A549 (cell line): ENCODE data around the gene TCF12. TPM values are rescaled to one million over a fixed set of nuclear protein-coding genes. Genes with fewer than 3 reads are reported as not detected.

ENCODE experiments used
- ATAC-seq, 2 experiments: fragments of 200-7000 bp in 1 of 2; fragments of >200 bp in 1 of 2; cut with Nextera tagmentation in 1 of 2; cut with Tn5 transposase in 1 of 2; 3 replicates each; pipeline versions ENCODE4 v1.8.0 to v1.9.1; 2018 to 2020; ENCODE audit warnings: mild to moderate bottlenecking in 1 of 2, moderate library complexity in 1 of 2
- CTCF ChIA-PET: fragments of 300-600 bp; sonication (Branson Sonifier 250); formaldehyde crosslinking; extraction: SDS; loops from one replicate; lab custom pipeline; 2021; ENCODE audit warnings: antibody characterized with exemption, inconsistent platforms; lab: Yijun Ruan, JAX
- POLR2A ChIA-PET: fragments of 350-600 bp; formaldehyde crosslinking; extraction: SDS; loops from one replicate; lab custom pipeline; 2021; ENCODE audit warnings: antibody characterized with exemption, inconsistent platforms; lab: Yijun Ruan, JAX
- DNase-seq, 2 experiments: peaks; one replicate each; pipeline versions ENCODE4 v3.0.0 to v3.0.0-alpha.2; 2011 to 2016; ENCODE audit warnings: low read depth in 1 of 2, low spot score in 1 of 2
- FAIRE-seq: peaks from 2 replicates; lab custom pipeline; 2011; peaks lifted over from hg19 to GRCh38; lab: Jason Lieb, UNC
- H3K27ac ChIP-seq, 2 experiments: fragments of >200 bp; sonication (Bioruptor Twin); formaldehyde crosslinking; 3 replicates each; pipeline ENCODE4 v1.5.1; 2016 to 2017
- H3K4me1 ChIP-seq: fragments of >200 bp; sonication (Bioruptor Twin); formaldehyde crosslinking; 3 replicates; pipeline ENCODE4 v1.6.1; 2016
- H3K4me2 ChIP-seq: fragments of >200 bp; sonication (Bioruptor Twin); formaldehyde crosslinking; 3 replicates; pipeline ENCODE4 v1.6.1; 2016
- H3K4me3 ChIP-seq: fragments of >200 bp; sonication (Bioruptor Twin); formaldehyde crosslinking; 3 replicates; pipeline ENCODE4 v1.5.1; 2016
- H3K9me3 ChIP-seq: fragments of >200 bp; sonication (Bioruptor Twin); formaldehyde crosslinking; 3 replicates; pipeline ENCODE4 v1.6.1; 2016
- CBX2 ChIP-seq: fragments of 200-600 bp; sonication (generic); IDR thresholded peaks from 2 replicates; pipeline ENCODE4 v1.6.1; 2016; ENCODE audit warnings: low read depth, mild to moderate bottlenecking, borderline replicate concordance
- CEBPB ChIP-seq, 2 experiments: fragments of >200 bp in 1 of 2; sonication (Bioruptor Twin) in 1 of 2; formaldehyde crosslinking in 1 of 2; IDR thresholded peaks; 2 replicates each; pipeline ENCODE4 v1.6.1; 2012 to 2016
- EHMT2 ChIP-seq: fragments of 200-600 bp; sonication (generic); IDR thresholded peaks from 2 replicates; pipeline ENCODE4 v1.6.1; 2016; ENCODE audit warnings: antibody characterized with exemption, low read depth, mild to moderate bottlenecking, moderate library complexity
- FOSB ChIP-seq: fragments of 250-450 bp; sonication (Bioruptor Pico); IDR thresholded peaks from 2 replicates; pipeline ENCODE4 v1.5.0; 2020; ENCODE audit warnings: mild to moderate bottlenecking, moderate library complexity
- HOXA7 ChIP-seq: fragments of 250-450 bp; sonication (Bioruptor Pico); IDR thresholded peaks from 2 replicates; pipeline ENCODE4 v1.5.0; 2020; ENCODE audit warnings: mild to moderate bottlenecking, moderate library complexity
- JUNB ChIP-seq: fragments of >200 bp; sonication (Bioruptor Twin); formaldehyde crosslinking; IDR thresholded peaks from 2 replicates; pipeline ENCODE4 v1.6.1; 2016
- KDM5A ChIP-seq: fragments of 200-600 bp; sonication (generic); IDR thresholded peaks from 2 replicates; pipeline ENCODE4 v1.6.1; 2016; ENCODE audit warnings: antibody characterized with exemption, mild to moderate bottlenecking
- PHF8 ChIP-seq: fragments of 200-600 bp; sonication (generic); IDR thresholded peaks from 2 replicates; pipeline ENCODE4 v1.6.1; 2016; ENCODE audit warnings: low read depth, mild to moderate bottlenecking, antibody characterized with exemption, moderate library complexity, borderline replicate concordance
- RAD21 ChIP-seq, 2 experiments: fragments of >200 bp in 1 of 2; sonication (Bioruptor Twin) in 1 of 2; formaldehyde crosslinking in 1 of 2; IDR thresholded peaks in 1 of 2; conservative IDR thresholded peaks in 1 of 2; 2 replicates in 1 of 2; 3 replicates in 1 of 2; pipeline ENCODE4 v1.6.1; 2012 to 2018; ENCODE audit warnings: inconsistent platforms in 1 of 2
- RARB ChIP-seq: fragments of 250-450 bp; sonication (Bioruptor Pico); IDR thresholded peaks from 2 replicates; pipeline ENCODE4 v1.8.0; 2021; ENCODE audit warnings: mild to moderate bottlenecking, moderate library complexity
- RFX5 ChIP-seq: fragments of 450-650 bp; IDR thresholded peaks from 2 replicates; pipeline ENCODE4 v1.7.1; 2014; ENCODE audit warnings: antibody characterized with exemption, mild to moderate bottlenecking, moderate library complexity
- RNF2 ChIP-seq: fragments of 200-600 bp; sonication (generic); IDR thresholded peaks from 2 replicates; pipeline ENCODE4 v1.6.1; 2016; ENCODE audit warnings: low read depth, mild to moderate bottlenecking, antibody characterized with exemption, moderate library complexity, borderline replicate concordance
- SMC3 ChIP-seq: fragments of >200 bp; sonication (Bioruptor Twin); formaldehyde crosslinking; IDR thresholded peaks from 3 replicates; pipeline ENCODE4 v1.6.1; 2018; ENCODE audit warnings: inconsistent platforms
- ZSCAN20 ChIP-seq: fragments of 250-450 bp; sonication (Bioruptor Pico); IDR thresholded peaks from 2 replicates; pipeline ENCODE4 v1.8.0; 2022; ENCODE audit warnings: mild to moderate bottlenecking, moderate library complexity
- WGBS: methylation state at CpG from one replicate; pipeline ENCODE4 v1.1.6; 2017; ENCODE audit errors: missing lambda C conversion rate; 5-methylcytosine and 5-hydroxymethylcytosine counted together
- polyA plus RNA-seq, 4 experiments: library from polyadenylated mRNA; depleted of rRNA in 3 of 4; stranded (reverse); fragments of >200 nt; fragmentation: RNase III in 1 of 4; extraction: RNeasy Plus Mini Kit Qiagen cat#74134 plus additional on column Dnase treatment in 1 of 4; gene quantifications; 2 replicates in 3 of 4; 3 replicates in 1 of 4; pipeline ENCODE4 v1.2.3, GENCODE V29; 2011 to 2017
- TF ChIP-seq, protein P1 (sequence below): fragments of >200 bp; sonication (Bioruptor Twin); formaldehyde crosslinking; IDR thresholded peaks from 2 replicates; pipeline ENCODE4 v1.6.1; 2016
- TF ChIP-seq, protein P2 (sequence below): IDR thresholded peaks from 2 replicates; pipeline ENCODE4 v1.6.1; 2012; ENCODE audit warnings: low read depth, borderline replicate concordance
- TF ChIP-seq, protein P3 (sequence below): fragments of 150-350 bp; IDR thresholded peaks from 2 replicates; pipeline ENCODE4 v1.6.1; 2014; ENCODE audit warnings: low read depth, mild to moderate bottlenecking, low read length

The TCF12 gene
- polyA plus RNA-seq, 2 of the 4 experiments (the other 2 are of a cell fraction), result 36.3 to 121 TPM

DNA sequence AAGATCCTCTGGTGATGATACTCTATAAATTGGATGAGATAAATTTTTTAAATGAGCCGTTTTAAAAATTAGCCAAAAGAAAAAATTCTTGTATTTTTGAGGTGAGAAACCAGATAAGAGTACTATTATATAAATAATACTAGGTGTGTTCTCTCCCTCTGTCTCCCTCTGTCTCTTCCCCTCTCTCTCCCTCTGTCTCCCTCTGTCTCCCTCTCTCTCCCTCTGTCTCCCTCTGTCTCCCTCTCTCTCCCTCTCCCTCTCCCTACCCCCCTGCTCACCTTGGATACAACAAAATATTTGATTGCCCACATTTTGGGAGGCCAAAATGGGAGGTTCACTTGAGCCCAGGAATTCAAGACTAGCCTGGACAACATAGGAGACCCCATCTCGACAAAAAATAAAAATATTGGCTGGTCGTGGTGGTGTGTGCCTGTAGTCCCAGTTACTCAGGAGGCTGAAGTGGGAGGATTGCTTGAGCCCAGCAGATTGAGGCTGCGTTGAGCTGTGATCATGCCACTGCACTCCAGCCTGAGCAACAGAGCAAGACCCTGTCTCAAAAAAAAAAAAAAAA is 168.5 kb downstream of the TCF12 start:
- Histone ChIP-seq H3K27ac (no peak overlapping the region), H3K4me1 (peaks cover 14% of the 10 kb centered on the region), H3K4me2 (no peak overlapping the region), H3K4me3 (no peak overlapping the region), H3K9me3 (no peaks in the 10 kb centered on the region)
- no peak for TF ChIP-seq JUNB
- no peak for TF ChIP-seq EHMT2
- TF ChIP-seq, protein P1, sequence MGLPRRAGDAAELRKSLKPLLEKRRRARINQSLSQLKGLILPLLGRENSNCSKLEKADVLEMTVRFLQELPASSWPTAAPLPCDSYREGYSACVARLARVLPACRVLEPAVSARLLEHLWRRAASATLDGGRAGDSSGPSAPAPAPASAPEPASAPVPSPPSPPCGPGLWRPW, result no peak
- no peak for TF ChIP-seq SMC3
- no peak for TF ChIP-seq HOXA7
- TF ChIP-seq KDM5A, result no peak
- TF ChIP-seq FOSB (CRISPR knock-in tag), result no peak
- CTCF ChIA-PET, result no interaction called here
- DNase-seq, result no peak
- WGBS, result 95% methylated on average over 4 of the region's 4 CpGs
- POLR2A ChIA-PET, result no interaction called here
- no peak for ATAC-seq
- FAIRE-seq, result no peak

DNA sequence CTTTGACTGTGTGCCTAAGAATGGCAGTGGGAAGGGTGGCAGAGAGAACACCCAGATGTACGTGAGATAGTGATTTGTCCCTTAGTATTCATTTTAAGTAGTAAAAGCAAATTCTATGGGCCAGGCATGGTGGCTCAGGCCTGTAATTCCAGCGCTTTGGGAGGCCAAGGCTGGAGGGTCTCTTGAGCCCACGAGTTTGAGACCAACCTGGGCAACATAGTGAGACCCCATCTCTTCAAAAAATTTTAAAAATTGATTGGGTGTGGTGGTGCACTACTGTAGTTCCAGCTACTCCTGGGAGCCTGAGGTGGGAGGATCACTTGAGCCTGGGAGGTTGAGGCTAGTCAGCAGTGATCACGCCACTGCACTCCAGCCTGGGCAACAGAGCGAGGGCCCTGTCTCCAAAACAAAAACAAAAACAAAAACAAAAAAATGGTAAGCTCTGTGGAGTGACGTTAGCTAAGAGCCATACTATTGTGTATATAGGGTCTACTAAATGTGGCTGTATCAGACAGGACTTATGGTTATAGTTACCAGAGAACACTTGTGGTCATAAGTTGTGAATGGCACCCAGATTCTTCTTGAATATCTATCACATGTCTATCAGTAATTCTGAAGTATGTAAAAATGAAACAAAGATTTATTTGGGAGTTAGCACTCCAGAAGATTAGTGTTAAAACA is 171.5 kb downstream of the TCF12 start:
- POLR2A ChIA-PET, result no interaction called here
- CTCF ChIA-PET, result no interaction called here
- Histone ChIP-seq H3K4me2 (no peak overlapping the region), H3K4me3 (no peak overlapping the region), H3K9me3 (no peaks in the 10 kb centered on the region), H3K4me1 (peaks cover 6% of the 10 kb centered on the region; the same call in 2 of the 3 replicates), H3K27ac (no peak overlapping the region)
- ATAC-seq (no peak), DNase-seq (no peak), FAIRE-seq (no peak)
- 86% methylated on average over 6 of the region's 6 CpGs for WGBS
- TF ChIP-seq RARB (CRISPR knock-in tag) (no peak), RAD21 (conservative IDR thresholded peaks at IDR 0.05 in 1 of 2, IDR thresholded peaks at IDR 0.05 in 1 of 2) (no peak), RFX5 (no peak), CEBPB (IDR thresholded peaks at IDR 0.05) (no peak), ZSCAN20 (CRISPR knock-in tag) (no peak), CBX2 (no peak), FOSB (CRISPR knock-in tag) (no peak), PHF8 (no peak)
- TF ChIP-seq, protein P2, sequence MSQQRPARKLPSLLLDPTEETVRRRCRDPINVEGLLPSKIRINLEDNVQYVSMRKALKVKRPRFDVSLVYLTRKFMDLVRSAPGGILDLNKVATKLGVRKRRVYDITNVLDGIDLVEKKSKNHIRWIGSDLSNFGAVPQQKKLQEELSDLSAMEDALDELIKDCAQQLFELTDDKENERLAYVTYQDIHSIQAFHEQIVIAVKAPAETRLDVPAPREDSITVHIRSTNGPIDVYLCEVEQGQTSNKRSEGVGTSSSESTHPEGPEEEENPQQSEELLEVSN, result no peak
- TF ChIP-seq, protein P3, sequence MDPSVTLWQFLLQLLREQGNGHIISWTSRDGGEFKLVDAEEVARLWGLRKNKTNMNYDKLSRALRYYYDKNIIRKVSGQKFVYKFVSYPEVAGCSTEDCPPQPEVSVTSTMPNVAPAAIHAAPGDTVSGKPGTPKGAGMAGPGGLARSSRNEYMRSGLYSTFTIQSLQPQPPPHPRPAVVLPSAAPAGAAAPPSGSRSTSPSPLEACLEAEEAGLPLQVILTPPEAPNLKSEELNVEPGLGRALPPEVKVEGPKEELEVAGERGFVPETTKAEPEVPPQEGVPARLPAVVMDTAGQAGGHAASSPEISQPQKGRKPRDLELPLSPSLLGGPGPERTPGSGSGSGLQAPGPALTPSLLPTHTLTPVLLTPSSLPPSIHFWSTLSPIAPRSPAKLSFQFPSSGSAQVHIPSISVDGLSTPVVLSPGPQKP, result no peak

DNA sequence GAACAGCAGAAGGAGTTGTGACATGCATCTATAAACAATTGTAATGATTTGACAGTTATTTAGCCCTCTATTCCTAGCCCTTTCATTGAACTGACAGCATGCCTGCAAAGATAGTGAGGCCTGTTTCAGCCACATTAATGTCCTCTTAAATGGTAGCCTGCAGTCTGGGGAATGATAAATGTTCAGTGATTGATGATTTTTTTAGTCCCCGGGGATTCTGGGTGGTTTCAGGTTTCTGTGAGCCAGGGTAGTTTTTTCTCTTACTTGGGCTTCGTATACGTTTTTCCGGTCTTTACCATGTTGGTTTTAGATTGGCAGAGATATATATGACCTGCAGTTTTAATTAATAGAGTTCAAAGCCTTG is 172.0 kb downstream of the TCF12 start:
- no peaks in the 10 kb centered on the region for H3K9me3 ChIP-seq
- 87% methylated on average over 4 of the region's 4 CpGs for WGBS
- ChIA-PET CTCF (no interaction called here), POLR2A (no interaction called here)
- no peak overlapping the region for H3K4me3 ChIP-seq
- no peak for ATAC-seq
- H3K4me2 ChIP-seq, result no peak overlapping the region
- TF ChIP-seq RAD21 (conservative IDR thresholded peaks at IDR 0.05 in 1 of 2, IDR thresholded peaks at IDR 0.05 in 1 of 2) (no peak), RNF2 (no peak), ZSCAN20 (CRISPR knock-in tag) (no peak), RARB (CRISPR knock-in tag) (no peak)
- DNase-seq, result no peak
- FAIRE-seq, result no peak
- H3K27ac ChIP-seq, result no peak overlapping the region
- peaks cover under 1% of the 10 kb centered on the region; the same call in 1 of the 3 replicates for H3K4me1 ChIP-seq
